ENCODE measurements around the gene SMLR1.

DNA sequence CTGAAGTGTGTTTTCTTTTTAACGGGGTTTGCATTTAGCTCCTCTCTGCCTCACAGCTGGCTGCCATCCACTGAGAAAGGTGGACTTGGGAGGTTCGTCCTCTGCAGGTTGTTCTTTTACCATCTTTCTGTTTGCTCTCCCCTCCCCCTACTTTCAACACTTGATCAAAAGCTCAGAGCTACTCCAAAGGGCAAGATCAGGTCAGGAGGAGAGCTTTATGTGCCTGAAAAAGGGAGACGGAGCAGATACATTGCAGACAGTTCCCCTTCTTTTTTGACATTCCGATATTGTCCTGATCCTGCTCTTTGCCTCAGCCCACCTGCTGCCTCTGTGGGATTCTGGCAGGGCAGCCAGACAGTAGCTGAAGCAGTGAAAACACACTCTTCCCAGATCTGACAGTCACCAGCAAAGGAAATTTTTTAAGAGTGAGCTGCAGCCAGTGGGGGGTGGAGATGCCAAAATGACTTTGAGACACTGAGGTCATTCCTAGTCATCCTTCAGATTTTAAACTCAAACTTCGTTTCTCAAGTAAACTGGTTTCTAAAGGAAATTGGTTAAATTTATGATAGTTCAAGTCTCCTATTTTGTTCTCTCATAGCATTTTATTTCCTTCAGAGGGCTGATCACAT, 26.5 kb downstream of the SMLR1 start:
- no peak for TF ChIP-seq POLR2A (IDR thresholded peaks at IDR 0.05; ENCODE audit: extremely low read depth, insufficient read length)
- TF ChIP-seq, protein P1, sequence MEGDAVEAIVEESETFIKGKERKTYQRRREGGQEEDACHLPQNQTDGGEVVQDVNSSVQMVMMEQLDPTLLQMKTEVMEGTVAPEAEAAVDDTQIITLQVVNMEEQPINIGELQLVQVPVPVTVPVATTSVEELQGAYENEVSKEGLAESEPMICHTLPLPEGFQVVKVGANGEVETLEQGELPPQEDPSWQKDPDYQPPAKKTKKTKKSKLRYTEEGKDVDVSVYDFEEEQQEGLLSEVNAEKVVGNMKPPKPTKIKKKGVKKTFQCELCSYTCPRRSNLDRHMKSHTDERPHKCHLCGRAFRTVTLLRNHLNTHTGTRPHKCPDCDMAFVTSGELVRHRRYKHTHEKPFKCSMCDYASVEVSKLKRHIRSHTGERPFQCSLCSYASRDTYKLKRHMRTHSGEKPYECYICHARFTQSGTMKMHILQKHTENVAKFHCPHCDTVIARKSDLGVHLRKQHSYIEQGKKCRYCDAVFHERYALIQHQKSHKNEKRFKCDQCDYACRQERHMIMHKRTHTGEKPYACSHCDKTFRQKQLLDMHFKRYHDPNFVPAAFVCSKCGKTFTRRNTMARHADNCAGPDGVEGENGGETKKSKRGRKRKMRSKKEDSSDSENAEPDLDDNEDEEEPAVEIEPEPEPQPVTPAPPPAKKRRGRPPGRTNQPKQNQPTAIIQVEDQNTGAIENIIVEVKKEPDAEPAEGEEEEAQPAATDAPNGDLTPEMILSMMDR (IDR thresholded peaks at IDR 0.05; ENCODE audit: low read depth, low read length) = no peak
- TF ChIP-seq, protein P2, sequence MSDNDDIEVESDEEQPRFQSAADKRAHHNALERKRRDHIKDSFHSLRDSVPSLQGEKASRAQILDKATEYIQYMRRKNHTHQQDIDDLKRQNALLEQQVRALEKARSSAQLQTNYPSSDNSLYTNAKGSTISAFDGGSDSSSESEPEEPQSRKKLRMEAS (IDR thresholded peaks at IDR 0.05; ENCODE audit: low read depth, low read length) = no peak
- TF ChIP-seq MYC (IDR thresholded peaks at IDR 0.05; ENCODE audit: low read depth, low read length) = no peak
